ENCODE data around the gene CYTH2. TPM values are rescaled to one million over a fixed set of nuclear protein-coding genes. Genes with fewer than 3 reads are reported as not detected.

CYTH2 gene
- polyA plus RNA-seq, 3 donors = 21.3 to 48.2 (median 21.7) TPM

DNA sequence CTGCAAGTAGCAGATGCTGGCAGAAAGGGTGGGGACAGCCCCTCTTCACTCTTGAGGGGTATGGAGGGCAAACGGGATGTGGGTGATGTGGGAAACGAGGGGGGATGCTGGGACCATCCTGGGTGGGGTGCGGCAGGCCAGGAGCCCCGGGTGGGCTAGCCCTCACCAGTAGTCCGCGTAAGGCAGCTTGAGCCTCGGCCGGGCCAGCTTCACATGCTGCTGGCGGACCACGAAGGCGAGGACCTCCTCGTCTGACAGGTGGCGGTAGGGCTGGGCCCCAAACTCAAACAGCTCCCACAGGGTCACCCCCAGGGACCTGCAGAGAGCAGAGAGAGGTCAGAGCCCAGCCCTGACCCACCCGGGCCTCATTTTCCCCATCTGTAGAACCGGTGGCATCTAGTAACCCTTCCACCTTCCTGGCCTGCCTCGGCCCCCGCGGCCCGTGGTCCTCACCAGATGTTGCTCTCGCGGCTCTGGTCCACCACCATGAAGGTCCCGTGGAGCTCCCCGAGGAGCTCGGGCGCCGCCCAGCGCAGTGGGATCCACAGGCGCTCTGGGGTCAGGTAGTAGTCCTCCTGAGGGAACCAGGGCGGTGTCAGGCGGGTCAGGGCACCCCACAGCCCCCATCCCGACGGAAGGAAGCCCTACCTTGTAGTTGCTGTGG is 31.8 kb downstream of the CYTH2 start:
- DNase-seq = peak in 1 of 3 donors; percentile 8
- H3K4me1 Mint-ChIP-seq = peaks cover 20% of the 10 kb centered on the region
- Histone ChIP-seq H3K9ac (ENCODE audit: insufficient read depth, low read length, poor library complexity, severe bottlenecking) (no peak overlapping the region), H3K4me2 (replicated peaks; ENCODE audit: extremely low read depth, low read length, poor library complexity, severe bottlenecking) (peak overlapping the region; percentile 42), H3K9me3 (replicated peaks in 1 of 2; ENCODE audit: control insufficient read depth in 1 of 2, insufficient read depth in 1 of 2, low read length in 2 of 2) (no peaks in the 10 kb centered on the region), H4K20me1 (ENCODE audit: insufficient read depth, low read length) (no peaks in the 10 kb centered on the region), H3K79me2 (ENCODE audit: insufficient read depth, low read length) (no peaks in the 10 kb centered on the region), H3K4me1 (ENCODE audit: control insufficient read depth in 1 of 2, insufficient read depth in 2 of 2, low read length in 2 of 2) (peaks cover 9 to 21% of the 10 kb centered on the region in 2 donors), H3K36me3 (replicated peaks in 1 of 2; ENCODE audit: control insufficient read depth in 1 of 2, insufficient read depth in 2 of 2, low read length in 2 of 2) (no peaks in the 10 kb centered on the region), H3K27ac (ENCODE audit: low read depth in 1 of 2, low read length in 2 of 2) (no peak overlapping the region), H3K4me3 (replicated peaks in 1 of 3; ENCODE audit: low read depth in 2 of 3, low read length in 3 of 3) (peak overlapping the region in 1 of 3 experiments; percentile 37), H2AFZ (ENCODE audit: insufficient read depth, low read depth, low read length, poor library complexity, severe bottlenecking) (no peak overlapping the region), H3K27me3 (ENCODE audit: control insufficient read depth in 2 of 2, insufficient read depth in 2 of 2, low read length in 2 of 2) (peaks cover 14 to 39% of the 10 kb centered on the region in 2 donors)
- peaks cover 0 to 9% (median 5%) of the 10 kb centered on the region in 7 donors for H3K9me3 Mint-ChIP-seq
- intact Hi-C loops (cut with micrococcal nuclease) = no loop called here
- WGBS (ENCODE audit: insufficient coverage) = 65% methylated on average over 32 of the region's 32 CpGs
- TF ChIP-seq, protein P1, sequence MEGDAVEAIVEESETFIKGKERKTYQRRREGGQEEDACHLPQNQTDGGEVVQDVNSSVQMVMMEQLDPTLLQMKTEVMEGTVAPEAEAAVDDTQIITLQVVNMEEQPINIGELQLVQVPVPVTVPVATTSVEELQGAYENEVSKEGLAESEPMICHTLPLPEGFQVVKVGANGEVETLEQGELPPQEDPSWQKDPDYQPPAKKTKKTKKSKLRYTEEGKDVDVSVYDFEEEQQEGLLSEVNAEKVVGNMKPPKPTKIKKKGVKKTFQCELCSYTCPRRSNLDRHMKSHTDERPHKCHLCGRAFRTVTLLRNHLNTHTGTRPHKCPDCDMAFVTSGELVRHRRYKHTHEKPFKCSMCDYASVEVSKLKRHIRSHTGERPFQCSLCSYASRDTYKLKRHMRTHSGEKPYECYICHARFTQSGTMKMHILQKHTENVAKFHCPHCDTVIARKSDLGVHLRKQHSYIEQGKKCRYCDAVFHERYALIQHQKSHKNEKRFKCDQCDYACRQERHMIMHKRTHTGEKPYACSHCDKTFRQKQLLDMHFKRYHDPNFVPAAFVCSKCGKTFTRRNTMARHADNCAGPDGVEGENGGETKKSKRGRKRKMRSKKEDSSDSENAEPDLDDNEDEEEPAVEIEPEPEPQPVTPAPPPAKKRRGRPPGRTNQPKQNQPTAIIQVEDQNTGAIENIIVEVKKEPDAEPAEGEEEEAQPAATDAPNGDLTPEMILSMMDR (IDR thresholded peaks at IDR 0.05) = no peak
- peak overlapping the region; percentile 61 to 76 for H3K4me3 Mint-ChIP-seq
- H3K36me3 Mint-ChIP-seq = no peaks in the 10 kb centered on the region
- peaks cover 27 to 60% (median 32%) of the 10 kb centered on the region in 3 donors for H3K27me3 Mint-ChIP-seq (ENCODE audit: low read depth in 3 of 3)
- H3K27ac Mint-ChIP-seq = peak overlapping the region in 2 of 7 donors; percentile 23 to 89

DNA sequence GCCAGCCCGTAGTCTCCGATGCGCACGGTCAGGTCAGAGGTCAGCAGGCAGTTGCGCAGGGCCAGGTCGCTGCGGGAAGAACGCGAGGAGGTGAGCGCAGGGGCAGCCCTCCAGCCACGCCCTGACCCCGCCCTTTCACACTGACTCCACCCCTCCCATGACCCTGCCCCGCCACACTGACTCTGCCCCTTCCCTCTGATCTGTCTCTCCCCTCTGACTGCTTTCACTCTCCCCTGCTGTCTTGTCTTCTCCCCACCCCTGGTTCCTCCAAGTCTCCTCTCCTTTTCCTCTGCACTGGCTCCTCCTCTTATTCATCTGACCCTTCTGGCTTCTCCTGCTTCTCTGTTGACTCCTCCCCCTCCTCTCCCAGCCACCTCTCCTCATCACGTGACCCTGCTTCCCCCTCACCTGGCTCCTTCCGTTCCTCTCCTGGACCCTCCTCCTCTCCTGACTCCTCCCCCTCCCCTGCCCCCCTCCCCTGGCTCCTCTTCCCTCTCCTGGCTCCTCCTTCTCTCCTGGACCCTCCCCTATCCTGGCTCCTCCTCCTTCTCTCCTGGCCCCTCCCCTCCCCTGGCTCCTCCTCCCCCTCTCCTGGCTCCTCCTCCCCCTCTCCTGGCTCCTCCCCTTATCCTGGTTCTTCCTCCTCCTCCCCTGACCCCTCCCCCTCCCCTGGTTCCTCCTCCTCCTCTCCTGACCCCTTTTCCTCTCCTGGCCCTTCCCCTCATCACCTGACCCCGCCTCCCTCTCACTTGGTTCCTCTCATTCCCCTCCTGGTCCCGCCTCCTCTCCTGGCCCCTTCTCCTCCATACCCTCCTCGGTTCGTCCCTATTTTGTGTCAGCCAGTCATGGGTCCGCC is 32.6 kb downstream of the CYTH2 start:
- H3K4me3 Mint-ChIP-seq = peak overlapping the region; percentile 61 to 76
- peaks cover 13 to 38% of the 10 kb centered on the region in 2 donors for H3K27me3 ChIP-seq (ENCODE audit: control insufficient read depth in 2 of 2, insufficient read depth in 2 of 2, low read length in 2 of 2)
- H3K4me1 Mint-ChIP-seq = peaks cover 20% of the 10 kb centered on the region
- 5% methylated on average over 19 of the region's 20 CpGs for WGBS (ENCODE audit: insufficient coverage)
- H4K20me1 ChIP-seq (ENCODE audit: insufficient read depth, low read length) = no peaks in the 10 kb centered on the region
- H3K9ac ChIP-seq (ENCODE audit: insufficient read depth, low read length, poor library complexity, severe bottlenecking) = no peak overlapping the region
- peaks cover 25 to 52% (median 31%) of the 10 kb centered on the region in 3 donors for H3K27me3 Mint-ChIP-seq (ENCODE audit: low read depth in 3 of 3)
- TF ChIP-seq, protein P1 (IDR thresholded peaks at IDR 0.05) = no peak
- H3K27ac Mint-ChIP-seq = peak overlapping the region in 5 of 7 donors; percentile 23 to 89 (median 81)
- H3K4me3 ChIP-seq (replicated peaks in 1 of 3; ENCODE audit: low read depth in 2 of 3, low read length in 3 of 3) = peak overlapping the region in 1 of 3 experiments; percentile 37
- H2AFZ ChIP-seq (ENCODE audit: insufficient read depth, low read depth, low read length, poor library complexity, severe bottlenecking) = peak overlapping the region; percentile 33
- intact Hi-C loops (cut with micrococcal nuclease) = loop anchor here in 1 of 2 donors (1.0 kb wide), 1 partner anchor 8 kb away; no protein-coding TSS in a partner anchor
- peaks cover 0 to 9% (median 5%) of the 10 kb centered on the region in 7 donors for H3K9me3 Mint-ChIP-seq
- no peaks in the 10 kb centered on the region for H3K36me3 ChIP-seq (replicated peaks in 1 of 2; ENCODE audit: control insufficient read depth in 1 of 2, insufficient read depth in 2 of 2, low read length in 2 of 2)
- H3K4me2 ChIP-seq (replicated peaks; ENCODE audit: extremely low read depth, low read length, poor library complexity, severe bottlenecking) = peak overlapping the region; percentile 42
- H3K9me3 ChIP-seq (replicated peaks in 1 of 2; ENCODE audit: control insufficient read depth in 1 of 2, insufficient read depth in 1 of 2, low read length in 2 of 2) = no peaks in the 10 kb centered on the region
- peaks cover 9 to 19% of the 10 kb centered on the region in 2 donors for H3K4me1 ChIP-seq (ENCODE audit: control insufficient read depth in 1 of 2, insufficient read depth in 2 of 2, low read length in 2 of 2)
- H3K79me2 ChIP-seq (ENCODE audit: insufficient read depth, low read length) = no peaks in the 10 kb centered on the region
- peak; percentile 64 to 80 (median 70) for DNase-seq
- H3K27ac ChIP-seq (ENCODE audit: low read depth in 1 of 2, low read length in 2 of 2) = no peak overlapping the region
- no peaks in the 10 kb centered on the region for H3K36me3 Mint-ChIP-seq
